Mucosa of rectum (tissue), 2 donors: ENCODE measurements around the gene TAF6.
A peak's percentile ranks its signal among the peaks of the same experiment; 100 is the strongest.

Source experiments
- H3K27ac ChIP-seq, 2 donors: one replicate each; pipeline ENCODE4 v1.7.0; 2013; ENCODE audit warnings: inconsistent platforms in 2 of 2, low read depth in 2 of 2, low read length in 2 of 2
- H3K27me3 ChIP-seq, 2 donors: one replicate each; pipeline ENCODE4 v1.7.0; 2013; ENCODE audit warnings: low read length in 2 of 2; ENCODE audit not compliant: control insufficient read depth in 2 of 2, insufficient read depth in 2 of 2
- H3K36me3 ChIP-seq, 2 donors: one replicate each; pipeline ENCODE4 v1.7.0; 2013; ENCODE audit warnings: low read length in 2 of 2; ENCODE audit not compliant: control insufficient read depth in 2 of 2, insufficient read depth in 2 of 2
- H3K4me1 ChIP-seq, 2 donors: one replicate each; pipeline ENCODE4 v1.7.0; 2013; ENCODE audit warnings: low read length in 2 of 2, mild to moderate bottlenecking in 1 of 2; ENCODE audit not compliant: control insufficient read depth in 2 of 2, insufficient read depth in 2 of 2
- H3K4me3 ChIP-seq, 2 donors: one replicate each; pipeline ENCODE4 v1.7.0; 2013; ENCODE audit warnings: low read length in 2 of 2
- H3K9ac ChIP-seq, 2 donors: one replicate each; pipeline ENCODE4 v1.7.0; 2013; ENCODE audit warnings: low read length in 2 of 2, low read depth in 1 of 2, mild to moderate bottlenecking in 1 of 2
- H3K9me3 ChIP-seq, 2 donors: one replicate each; pipeline ENCODE4 v1.7.0; 2013; ENCODE audit warnings: low read length in 2 of 2; ENCODE audit not compliant: control insufficient read depth in 2 of 2
- donor health status: healthy.
- donor health status: Normal muscosa, but diverticular disease.

The TAF6 gene

DNA sequence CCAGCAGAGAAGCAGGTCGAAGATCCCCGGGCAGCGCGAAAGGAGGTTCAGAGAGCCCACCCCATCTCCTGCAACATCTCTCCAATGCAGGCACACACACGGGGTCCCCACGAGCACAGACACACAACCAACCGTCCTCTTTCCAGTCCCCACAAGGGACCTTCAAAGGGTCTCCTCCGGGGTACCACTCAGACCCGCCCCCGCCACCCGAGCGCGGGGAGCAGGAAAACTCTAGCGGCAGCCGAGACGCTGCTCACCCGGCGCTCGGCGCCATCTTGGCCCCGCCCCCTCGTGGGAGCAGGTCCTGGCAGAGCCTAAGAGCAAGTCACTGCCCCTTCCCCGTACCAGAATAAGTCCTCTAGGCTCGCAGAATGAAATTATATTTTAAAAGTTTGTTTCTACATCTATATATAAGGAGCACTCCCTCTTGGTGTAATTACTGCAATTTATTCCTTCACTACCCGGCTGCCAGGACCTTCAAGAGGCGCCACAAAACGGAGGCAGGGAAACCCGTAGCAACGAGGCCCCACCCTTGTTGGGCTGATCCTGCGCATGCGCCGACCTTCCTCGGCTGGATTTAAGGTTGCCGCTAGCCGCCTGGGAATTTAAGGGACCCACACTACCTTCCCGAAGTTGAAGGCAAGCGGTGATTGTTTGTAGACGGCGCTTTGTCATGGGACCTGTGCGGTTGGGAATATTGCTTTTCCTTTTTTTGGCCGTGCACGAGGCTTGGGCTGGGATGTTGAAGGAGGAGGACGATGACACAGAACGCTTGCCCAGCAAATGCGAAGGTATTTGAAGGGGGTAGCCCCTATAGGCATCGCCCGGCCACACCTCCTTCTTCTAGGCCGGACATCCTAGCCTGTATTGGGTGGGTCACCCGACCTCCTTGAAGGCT, at the start of gene TAF6, which contains the start of gene CNPY4:
Gene TAF6, minus strand, starts transcription at position 287 of the 898 bp plus-strand sequence. CDS start 5,149 bp downstream, outside the sequence.
Gene CNPY4, plus strand, starts transcription at position 563 of the 898 bp plus-strand sequence. Its CDS starts 111 bp downstream, at position 674.
- H3K4me3 ChIP-seq = peak within 1 kb of the TSS; percentile 72 to 97
- no peaks in the 10 kb centered on the region for H3K36me3 ChIP-seq
- peaks cover 17 to 20% of the 10 kb centered on the region in 2 donors for H3K4me1 ChIP-seq
- peak within 1 kb of the TSS; percentile 49 to 82 for H3K27ac ChIP-seq
- no peaks in the 10 kb centered on the region for H3K9me3 ChIP-seq
- H3K27me3 ChIP-seq = no peaks in the 10 kb centered on the region
- H3K9ac ChIP-seq = peak within 1 kb of the TSS; percentile 68 to 89

DNA sequence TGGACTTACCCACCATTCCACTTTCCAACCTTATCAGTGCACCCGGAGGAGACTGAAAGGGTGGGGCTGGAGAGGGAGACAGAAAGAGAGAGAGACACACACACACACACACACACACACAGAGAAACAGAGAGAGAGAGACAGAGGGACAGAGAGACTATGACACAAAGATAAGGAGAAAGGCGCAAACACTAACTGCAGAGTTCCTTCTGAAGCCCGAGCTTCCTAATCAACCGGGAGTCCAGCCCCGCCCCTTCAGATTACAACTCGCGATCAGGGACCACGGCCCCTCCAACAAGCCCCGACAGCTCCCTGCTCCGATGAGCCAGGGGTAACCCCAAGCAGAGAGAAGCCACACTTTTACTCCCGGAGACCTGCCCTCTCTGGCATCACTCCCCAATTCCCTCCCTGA, 48.8 kb upstream of the TAF6 start:
- Histone ChIP-seq H3K27me3 (peaks cover 0 to 2% of the 10 kb centered on the region in 2 donors), H3K4me1 (peaks cover 29 to 35% of the 10 kb centered on the region in 2 donors), H3K36me3 (no peaks in the 10 kb centered on the region), H3K9me3 (no peaks in the 10 kb centered on the region), H3K4me3 (peak overlapping the region; percentile 65 to 74), H3K27ac (peak overlapping the region; percentile 69 to 70), H3K9ac (peak overlapping the region; percentile 54 to 59)

DNA sequence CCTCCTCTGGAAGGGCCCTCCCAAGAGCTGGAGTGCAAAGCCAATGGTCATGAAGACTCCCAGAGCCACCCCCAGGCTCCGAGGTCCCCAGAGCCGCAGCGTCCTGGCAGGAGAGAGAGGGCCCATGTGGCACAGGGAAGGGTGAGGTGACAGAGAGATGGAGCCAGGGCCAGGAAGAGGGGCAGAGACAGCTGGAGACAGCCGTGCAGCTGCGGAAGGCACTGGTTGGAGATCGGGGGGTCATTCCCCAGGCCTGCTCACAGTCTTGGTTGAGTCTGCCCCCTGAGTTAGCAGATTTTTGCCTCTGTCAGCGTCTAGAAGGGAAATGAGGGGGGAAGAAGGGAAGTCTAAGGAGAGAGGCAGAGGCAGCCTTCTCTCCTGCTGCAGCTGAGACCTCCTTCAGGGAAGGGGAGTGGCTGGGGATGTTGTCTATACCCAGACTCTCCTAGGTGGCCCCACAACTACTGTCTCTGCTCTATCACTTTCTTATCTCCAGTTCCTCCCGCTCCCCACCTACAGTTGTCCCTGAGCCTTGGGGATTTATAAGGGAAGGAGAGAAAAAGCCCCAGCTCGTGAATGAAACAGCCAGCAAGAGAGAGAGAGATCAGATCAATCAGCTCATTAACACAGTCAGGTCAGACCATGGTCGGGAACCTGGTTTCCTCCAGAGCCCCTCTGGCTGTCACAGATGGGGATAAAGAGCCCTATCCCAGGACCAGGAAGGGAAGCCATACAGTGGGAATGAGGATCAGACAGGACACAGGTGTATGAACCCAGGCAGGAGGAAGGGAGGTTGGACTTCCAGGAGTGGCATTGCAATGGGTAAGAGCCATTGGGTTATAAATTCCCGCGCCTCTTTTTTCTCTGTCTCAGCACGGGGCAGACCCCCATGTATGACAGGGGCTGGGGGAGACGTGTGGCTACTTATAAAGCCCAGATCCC, 48.1 kb upstream of the TAF6 start:
- Histone ChIP-seq H3K27me3 (peaks cover 0 to 2% of the 10 kb centered on the region in 2 donors), H3K4me1 (peaks cover 32 to 36% of the 10 kb centered on the region in 2 donors), H3K27ac (peak overlapping the region in 1 of 2 donors; percentile 69), H3K36me3 (no peaks in the 10 kb centered on the region), H3K9ac (peak overlapping the region; percentile 54 to 59), H3K4me3 (peak overlapping the region; percentile 65 to 74), H3K9me3 (no peaks in the 10 kb centered on the region)

DNA sequence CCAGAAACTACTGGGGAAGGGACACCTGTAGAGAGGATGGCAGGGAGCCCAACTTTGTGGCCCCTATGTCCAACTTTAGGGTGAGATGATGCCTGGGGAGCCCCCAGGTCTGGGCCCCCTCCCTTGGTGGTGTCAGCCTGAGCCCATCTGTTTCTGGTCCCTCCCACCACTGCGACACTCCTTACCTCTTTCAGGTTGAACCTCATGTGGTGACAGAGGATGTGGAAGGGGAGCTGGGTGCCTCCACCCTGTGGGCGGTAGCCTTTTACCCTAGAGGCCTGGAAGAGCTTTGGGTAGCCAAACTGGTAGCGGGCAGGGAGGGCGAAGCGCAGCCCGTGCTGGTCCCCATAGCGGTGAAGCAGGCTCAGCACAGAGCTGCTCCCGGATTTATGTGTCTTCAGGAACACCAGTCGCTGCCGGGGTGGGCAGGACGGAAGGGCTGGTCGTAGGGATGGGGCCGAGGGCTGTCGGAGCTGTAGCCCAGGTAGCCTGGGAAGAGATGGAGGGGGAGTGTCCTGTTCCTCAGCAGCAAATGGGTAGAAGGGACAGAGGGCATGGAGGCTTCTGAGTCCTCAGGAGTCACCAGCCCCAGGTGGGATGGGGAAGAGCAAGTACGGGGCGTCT, 47.3 kb upstream of the TAF6 start:
- H3K36me3 ChIP-seq = no peaks in the 10 kb centered on the region
- H3K4me3 ChIP-seq = no peak overlapping the region
- no peak overlapping the region for H3K9ac ChIP-seq
- H3K27me3 ChIP-seq = peaks cover 0 to 2% of the 10 kb centered on the region in 2 donors
- H3K4me1 ChIP-seq = peaks cover 26 to 36% of the 10 kb centered on the region in 2 donors
- H3K9me3 ChIP-seq = no peaks in the 10 kb centered on the region
- no peak overlapping the region for H3K27ac ChIP-seq

DNA sequence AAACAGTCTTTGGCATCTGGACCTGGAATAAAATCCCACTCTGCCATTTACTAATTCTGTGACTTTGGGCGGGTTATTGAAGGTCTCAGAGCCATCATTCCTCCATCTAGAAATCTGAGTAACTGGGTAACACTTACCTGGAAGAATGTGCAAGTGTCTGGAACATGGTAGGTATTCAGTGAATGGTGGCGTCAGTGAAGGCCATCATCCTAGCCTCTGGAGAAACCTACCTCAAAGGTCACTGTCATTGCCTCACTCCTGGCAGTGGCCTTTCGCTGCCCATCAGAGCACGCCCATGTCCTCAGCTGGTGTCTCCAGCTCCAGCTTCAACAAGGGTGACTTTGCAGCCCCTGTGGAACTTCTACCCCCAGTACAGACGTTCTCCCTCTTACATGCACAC, 44.7 kb upstream of the TAF6 start:
- H3K36me3 ChIP-seq = no peaks in the 10 kb centered on the region
- peaks cover 27 to 35% of the 10 kb centered on the region in 2 donors for H3K4me1 ChIP-seq
- no peak overlapping the region for H3K9ac ChIP-seq
- H3K27me3 ChIP-seq = peaks cover 0 to 2% of the 10 kb centered on the region in 2 donors
- H3K4me3 ChIP-seq = no peak overlapping the region
- H3K9me3 ChIP-seq = no peaks in the 10 kb centered on the region
- no peak overlapping the region for H3K27ac ChIP-seq

DNA sequence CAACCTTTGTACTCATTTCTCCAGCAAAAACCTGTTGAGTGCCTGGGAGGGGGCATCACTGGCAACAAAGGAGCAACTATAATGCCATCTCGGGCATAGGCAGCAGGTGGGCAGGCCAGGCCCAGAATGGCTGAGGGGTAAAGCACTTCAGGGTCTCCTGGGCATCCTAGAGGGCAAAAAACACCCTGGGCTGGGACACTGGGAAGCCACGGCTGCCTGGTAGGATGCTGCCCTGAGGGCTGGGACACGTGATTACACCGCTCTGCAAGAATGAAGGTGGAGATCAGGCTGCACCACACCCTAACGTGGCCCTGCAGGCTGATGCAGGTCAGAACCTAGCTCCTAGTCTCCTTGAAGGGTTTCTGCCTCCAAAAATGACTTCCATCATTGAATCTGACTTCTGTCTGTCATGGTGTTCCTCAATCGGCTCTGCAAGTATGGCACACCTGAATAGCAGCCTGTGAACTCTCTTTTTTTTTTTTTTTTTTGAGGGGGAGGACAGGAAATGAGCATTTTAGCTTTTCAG, 43.9 kb upstream of the TAF6 start:
- no peaks in the 10 kb centered on the region for H3K36me3 ChIP-seq
- H3K4me1 ChIP-seq = peaks cover 23 to 31% of the 10 kb centered on the region in 2 donors
- H3K27me3 ChIP-seq = peaks cover 0 to 2% of the 10 kb centered on the region in 2 donors
- no peak overlapping the region for H3K4me3 ChIP-seq
- no peaks in the 10 kb centered on the region for H3K9me3 ChIP-seq
- peak overlapping the region; percentile 70 to 75 for H3K27ac ChIP-seq
- H3K9ac ChIP-seq = peak overlapping the region in 1 of 2 donors; percentile 2

DNA sequence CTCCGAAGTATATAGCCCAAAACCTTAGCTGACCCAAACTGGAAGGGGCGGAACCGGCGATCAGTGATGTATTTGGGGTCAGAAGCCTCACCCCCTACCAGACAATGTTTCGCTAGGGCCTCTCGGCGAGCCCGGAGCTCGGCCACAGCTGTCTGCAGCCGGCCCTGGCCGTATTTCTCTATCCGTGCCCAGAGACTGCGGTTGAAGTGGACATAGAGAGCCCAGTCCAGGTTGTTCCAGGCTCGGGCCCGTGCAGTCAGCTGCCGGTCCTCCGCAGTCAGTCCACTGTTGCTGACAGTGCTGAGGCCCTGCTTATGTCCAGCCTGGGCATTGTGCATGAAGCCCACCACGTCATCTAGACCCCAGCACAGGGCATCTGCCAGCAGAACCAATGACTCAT, 40.9 kb upstream of the TAF6 start:
- Histone ChIP-seq H3K27ac (no peak overlapping the region), H3K27me3 (no peaks in the 10 kb centered on the region), H3K36me3 (peaks cover 15 to 19% of the 10 kb centered on the region in 2 donors), H3K9me3 (no peaks in the 10 kb centered on the region), H3K4me1 (peaks cover 40 to 44% of the 10 kb centered on the region in 2 donors), H3K4me3 (no peak overlapping the region), H3K9ac (no peak overlapping the region)

DNA sequence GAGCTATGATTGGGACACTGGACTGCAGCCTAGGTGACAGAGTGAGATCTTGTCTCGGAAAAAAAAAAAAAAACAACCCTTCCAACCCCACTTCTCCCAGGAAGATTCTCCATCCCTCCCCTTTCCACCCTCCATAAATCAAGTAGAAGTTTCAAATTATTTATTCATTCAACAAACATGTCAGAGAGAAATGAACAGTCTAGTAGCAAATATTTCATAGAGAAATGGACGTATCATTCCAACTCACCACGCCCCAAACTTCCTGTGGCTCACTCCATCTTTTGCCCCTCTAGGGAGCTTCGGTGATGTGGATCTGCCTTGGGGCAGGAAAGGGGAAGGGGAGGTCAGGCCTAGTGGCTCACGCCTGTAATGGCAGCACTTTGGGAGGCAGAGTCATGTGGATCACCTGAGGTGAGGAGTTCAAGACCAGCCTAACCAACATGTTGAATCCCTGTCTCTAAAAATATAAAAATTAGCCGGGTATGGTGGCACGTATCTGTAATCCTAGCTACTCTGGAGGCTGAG, 40.0 kb upstream of the TAF6 start:
- H3K36me3 ChIP-seq = peaks cover 15 to 19% of the 10 kb centered on the region in 2 donors
- peak overlapping the region; percentile 83 to 88 for H3K4me3 ChIP-seq
- H3K27ac ChIP-seq = peak overlapping the region in 1 of 2 donors; percentile 76
- peak overlapping the region; percentile 63 to 86 for H3K9ac ChIP-seq
- no peaks in the 10 kb centered on the region for H3K9me3 ChIP-seq
- H3K4me1 ChIP-seq = peaks cover 48 to 52% of the 10 kb centered on the region in 2 donors
- no peaks in the 10 kb centered on the region for H3K27me3 ChIP-seq
